ENCODE data around the gene ARHGAP8. TPM values are rescaled to one million over a fixed set of nuclear protein-coding genes. Genes with fewer than 3 reads are reported as not detected.

The ARHGAP8 gene
- total RNA-seq: 0.26 TPM in 1 of 2 replicates, not detected in the other

GRCh38 chr22:44752285-44753188, at the start of gene ARHGAP8:
ARHGAP8 (plus strand) TSS chr22:44752575; CDS start chr22:44786528, 33,953 bp downstream.

Other genes starting within 250 kb of the ARHGAP8 start
- 14.2 and 28.5 TPM in 2 replicates for gene PRR5, start 50.4 kb upstream of the ARHGAP8 start, total RNA-seq

All from pericardium fibroblast (primary cell).